GM23248 (cell line): Measurements from ENCODE around the gene SMOC2. TPM values are rescaled to one million over a fixed set of nuclear protein-coding genes. Genes with fewer than 3 reads are reported as not detected.

Experiments used
- DNase-seq: peaks from one replicate; pipeline ENCODE4 v3.0.0-alpha.2; 2015
- H2AFZ ChIP-seq: fragments of 200-600 bp; sonication (generic); 2 replicates; pipeline ENCODE4 v1.6.1; 2016; ENCODE audit warnings: antibody characterized with exemption
- H3F3A ChIP-seq: fragments of 200-600 bp; sonication (generic); 2 replicates; pipeline ENCODE4 v1.6.1; 2016; ENCODE audit warnings: mild to moderate bottlenecking, antibody characterized with exemption, mixed run types; ENCODE audit not compliant: insufficient read depth
- H3K27ac ChIP-seq: fragments of 200-600 bp; sonication (generic); 2 replicates; pipeline ENCODE4 v1.5.1; 2016; ENCODE audit warnings: mild to moderate bottlenecking
- H3K27me3 ChIP-seq: fragments of 200-600 bp; sonication (generic); replicated peaks from 2 replicates; pipeline ENCODE4 v1.6.1; 2016; ENCODE audit warnings: mild to moderate bottlenecking; ENCODE audit not compliant: insufficient read depth
- H3K36me3 ChIP-seq: fragments of 200-600 bp; sonication (generic); 2 replicates; pipeline ENCODE4 v1.6.1; 2016; ENCODE audit warnings: low read depth, mild to moderate bottlenecking
- H3K4me1 ChIP-seq: fragments of 200-600 bp; sonication (generic); 2 replicates; pipeline ENCODE4 v1.6.1; 2016; ENCODE audit warnings: mild to moderate bottlenecking; ENCODE audit not compliant: insufficient read depth
- H3K4me2 ChIP-seq: fragments of 200-600 bp; sonication (generic); one replicate; pipeline ENCODE4 v1.6.1; 2016; ENCODE audit warnings: mild to moderate bottlenecking; ENCODE audit not compliant: unreplicated experiment
- H3K4me3 ChIP-seq: fragments of 200-600 bp; sonication (generic); 2 replicates; pipeline ENCODE4 v1.5.1; 2016; ENCODE audit warnings: mild to moderate bottlenecking
- H3K79me2 ChIP-seq: fragments of 200-600 bp; sonication (generic); 2 replicates; pipeline ENCODE4 v1.6.1; 2016; ENCODE audit warnings: mild to moderate bottlenecking; ENCODE audit not compliant: insufficient read depth
- H3K9ac ChIP-seq: fragments of 200-600 bp; sonication (generic); 2 replicates; pipeline ENCODE4 v1.6.1; 2016; ENCODE audit warnings: mild to moderate bottlenecking
- H3K9me2 ChIP-seq: fragments of 200-600 bp; sonication (generic); 2 replicates; pipeline ENCODE4 v1.6.1; 2016; ENCODE audit warnings: mixed run types, mild to moderate bottlenecking, moderate library complexity; ENCODE audit not compliant: insufficient read depth
- H3K9me3 ChIP-seq: fragments of 200-600 bp; sonication (generic); one replicate; pipeline ENCODE4 v1.6.1; 2017; ENCODE audit warnings: low read depth
- H4K20me1 ChIP-seq: fragments of 200-600 bp; sonication (generic); 2 replicates; pipeline ENCODE4 v1.6.0; 2016; ENCODE audit not compliant: insufficient read depth
- EZH2 ChIP-seq: fragments of 200-600 bp; sonication (generic); IDR thresholded peaks from 2 replicates; pipeline ENCODE4 v1.6.1; 2018; ENCODE audit warnings: antibody characterized with exemption, mild to moderate bottlenecking; ENCODE audit not compliant: insufficient read depth, poor library complexity, severe bottlenecking
- EZH2phosphoT487 ChIP-seq: fragments of 200-600 bp; sonication (generic); IDR thresholded peaks from 2 replicates; pipeline ENCODE4 v1.6.1; 2018; ENCODE audit warnings: antibody characterized with exemption, moderate library complexity, mild to moderate bottlenecking, low read depth; ENCODE audit not compliant: insufficient read depth
- WGBS, 2 experiments: methylation state at CpG; one replicate each; pipeline ENCODE4 v1.1.6; 2015 to 2017; ENCODE audit warnings: low lambda C conversion rate in 2 of 2, low coverage in 1 of 2; ENCODE audit errors: missing lambda C conversion rate in 2 of 2; 5-methylcytosine and 5-hydroxymethylcytosine counted together
- in situ Hi-C: fragments of 300-500 bp; cut with MboI; formaldehyde crosslinking; loops from 2 replicates; pipeline ENCODE4 v1.15.0; 2020
- polyA plus RNA-seq: library from polyadenylated mRNA; unstranded; fragments of >200 nt; fragmentation: Nextera tagmentation; extraction: Ambion mirVana; gene quantifications from 2 replicates; pipeline ENCODE4 v1.2.1, GENCODE V29; 2016
- total RNA-seq: library from RNA; depleted of rRNA; stranded (reverse); fragments of >200 nt; shearing (Covaris generic); gene quantifications from 2 replicates; pipeline ENCODE4 v1.2.3, GENCODE V29; 2014

The SMOC2 gene
- total and polyA plus RNA-seq, 2 experiments from 2014 or later: not detected

GRCh38 chr6:168574075-168574698, 133.2 kb downstream of the SMOC2 start:
- 59 to 62% methylated on average over 17 of the region's 17 CpGs for WGBS, 2 experiments
- Histone ChIP-seq H3K79me2 (no peaks in the 10 kb centered on the region), H3K9me2 (no peaks in the 10 kb centered on the region), H3K9me3 (no peaks in the 10 kb centered on the region), H3K36me3 (no peaks in the 10 kb centered on the region), H2AFZ (no peak overlapping the region), H4K20me1 (no peaks in the 10 kb centered on the region), H3K27ac (no peak overlapping the region), H3K4me3 (no peak overlapping the region), H3F3A (no peaks in the 10 kb centered on the region), H3K4me2 (no peak overlapping the region), H3K27me3 (no peaks in the 10 kb centered on the region), H3K9ac (no peak overlapping the region), H3K4me1 (no peaks in the 10 kb centered on the region)
- in situ Hi-C loops: no loop called here
- DNase-seq: no peak
- TF ChIP-seq EZH2: no peak
- TF ChIP-seq EZH2phosphoT487: no peak

- H3K4me2 ChIP-seq: no peak overlapping the region
- DNase-seq: no peak
- H3K9ac ChIP-seq: no peak overlapping the region
- in situ Hi-C loops: no loop called here
- H3K4me1 ChIP-seq: no peaks in the 10 kb centered on the region
- no peak overlapping the region for H3K4me3 ChIP-seq
- H4K20me1 ChIP-seq: no peaks in the 10 kb centered on the region
- no peaks in the 10 kb centered on the region for H3K79me2 ChIP-seq
- WGBS, 2 experiments: 66 to 70% methylated on average over 17 of the region's 17 CpGs
- TF ChIP-seq EZH2phosphoT487 (no peak), EZH2 (no peak)
- H3K9me2 ChIP-seq: no peaks in the 10 kb centered on the region
- H3K9me3 ChIP-seq: no peaks in the 10 kb centered on the region
- no peak overlapping the region for H2AFZ ChIP-seq
- H3F3A ChIP-seq: no peaks in the 10 kb centered on the region
- H3K27ac ChIP-seq: no peak overlapping the region
- no peaks in the 10 kb centered on the region for H3K36me3 ChIP-seq
- no peaks in the 10 kb centered on the region for H3K27me3 ChIP-seq
Observed at GRCh38 chr6:168574699-168575195, 133.8 kb downstream of the SMOC2 start.

- Histone ChIP-seq H3K27me3 (no peaks in the 10 kb centered on the region), H3F3A (no peaks in the 10 kb centered on the region), H3K9me3 (no peaks in the 10 kb centered on the region), H2AFZ (no peak overlapping the region), H4K20me1 (no peaks in the 10 kb centered on the region), H3K9me2 (no peaks in the 10 kb centered on the region), H3K4me2 (no peak overlapping the region), H3K36me3 (no peaks in the 10 kb centered on the region), H3K79me2 (no peaks in the 10 kb centered on the region), H3K4me3 (no peak overlapping the region), H3K4me1 (no peaks in the 10 kb centered on the region), H3K9ac (no peak overlapping the region), H3K27ac (no peak overlapping the region)
- TF ChIP-seq EZH2 (no peak), EZH2phosphoT487 (no peak)
- DNase-seq: no peak
- in situ Hi-C loops: no loop called here
- 61 to 63% methylated on average over 15 of the region's 15 CpGs for WGBS, 2 experiments
Observed at GRCh38 chr6:168575346-168576098, 134.5 kb downstream of the SMOC2 start.

GRCh38 chr6:168576388-168576787, 135.4 kb downstream of the SMOC2 start:
- Histone ChIP-seq H2AFZ (no peak overlapping the region), H3K79me2 (no peaks in the 10 kb centered on the region), H3K9ac (no peak overlapping the region), H3K36me3 (no peaks in the 10 kb centered on the region), H3K27me3 (no peaks in the 10 kb centered on the region), H3K4me2 (no peak overlapping the region), H3K9me2 (no peaks in the 10 kb centered on the region), H3K4me1 (no peaks in the 10 kb centered on the region), H3K4me3 (no peak overlapping the region), H3K9me3 (no peaks in the 10 kb centered on the region), H3K27ac (no peak overlapping the region), H3F3A (no peaks in the 10 kb centered on the region), H4K20me1 (no peaks in the 10 kb centered on the region)
- in situ Hi-C loops: no loop called here
- no peak for DNase-seq
- TF ChIP-seq EZH2 (no peak), EZH2phosphoT487 (no peak)
- 57 to 61% methylated on average over 13 to 14 of the region's 14 CpGs for WGBS, 2 experiments
